Keratinocyte (primary cell): ENCODE measurements around the gene KIF14. TPM values are rescaled to one million over a fixed set of nuclear protein-coding genes. Genes with fewer than 3 reads are reported as not detected.
A peak's percentile ranks its signal among the peaks of the same experiment; 100 is the strongest.

ENCODE experiments used
- DNase-seq: peaks from one replicate; pipeline ENCODE4 v3.0.0-alpha.2; 2011; ENCODE audit warnings: low read depth, missing footprints, low spot score
- FAIRE-seq: peaks from 2 replicates; lab custom pipeline; 2011; peaks lifted over from hg19 to GRCh38; lab: Jason Lieb, UNC
- H2AFZ ChIP-seq: 2 replicates; pipeline ENCODE4 v1.6.0; 2012; ENCODE audit warnings: low read length, control low read depth, inconsistent platforms; ENCODE audit not compliant: control insufficient read depth
- H3K27ac ChIP-seq: 2 replicates; pipeline ENCODE4 v1.5.1; 2011; ENCODE audit warnings: low read length; ENCODE audit not compliant: control insufficient read depth, insufficient read depth
- H3K27me3 ChIP-seq: 3 replicates; pipeline ENCODE4 v1.6.0; 2011; ENCODE audit warnings: low read length; ENCODE audit not compliant: control insufficient read depth, insufficient read depth; ENCODE audit errors: extremely low read depth
- H3K36me3 ChIP-seq, 2 experiments: 2 replicates in 1 of 2; 3 replicates in 1 of 2; pipeline ENCODE4 v1.5.1; 2011; ENCODE audit warnings: low read length in 2 of 2, mild to moderate bottlenecking in 1 of 2; ENCODE audit not compliant: control insufficient read depth in 2 of 2, insufficient read depth in 2 of 2; ENCODE audit errors: extremely low read depth in 1 of 2
- H3K4me1 ChIP-seq: 3 replicates; pipeline ENCODE4 v1.5.1; 2011; ENCODE audit warnings: low read length; ENCODE audit not compliant: control insufficient read depth, insufficient read depth; ENCODE audit errors: extremely low read depth
- H3K4me2 ChIP-seq: 3 replicates; pipeline ENCODE4 v1.6.0; 2011; ENCODE audit warnings: low read depth, low read length; ENCODE audit not compliant: control insufficient read depth, insufficient read depth; ENCODE audit errors: extremely low read depth
- H3K4me3 ChIP-seq, 3 experiments: fragments of 200-600 bp in 1 of 3; sonication (generic) in 1 of 3; 2 replicates in 2 of 3; 3 replicates in 1 of 3; pipeline ENCODE4 v1.5.1; 2011 to 2016; ENCODE audit warnings: low read length in 3 of 3, mild to moderate bottlenecking in 3 of 3, control low read depth in 2 of 3, inconsistent platforms in 1 of 3, low read depth in 1 of 3, mixed read lengths in 1 of 3, mixed run types in 1 of 3, moderate library complexity in 1 of 3; ENCODE audit not compliant: control insufficient read depth in 2 of 3, insufficient read depth in 2 of 3; ENCODE audit errors: extremely low read depth in 1 of 3
- H3K79me2 ChIP-seq: 2 replicates; pipeline ENCODE4 v1.6.0; 2012; ENCODE audit warnings: low read length; ENCODE audit not compliant: control insufficient read depth, insufficient read depth
- H3K9ac ChIP-seq: 3 replicates; pipeline ENCODE4 v1.6.0; 2011; ENCODE audit warnings: low read length; ENCODE audit not compliant: control insufficient read depth, insufficient read depth; ENCODE audit errors: extremely low read depth
- H3K9me1 ChIP-seq: 3 replicates; pipeline ENCODE4 v1.6.0; 2011; ENCODE audit warnings: low read length; ENCODE audit not compliant: control insufficient read depth, insufficient read depth; ENCODE audit errors: extremely low read depth
- H3K9me3 ChIP-seq: 2 replicates; pipeline ENCODE4 v1.5.1; 2012; ENCODE audit warnings: low read depth, low read length; ENCODE audit not compliant: control insufficient read depth
- H4K20me1 ChIP-seq: 3 replicates; pipeline ENCODE4 v1.6.0; 2011; ENCODE audit warnings: low read length; ENCODE audit not compliant: control insufficient read depth, insufficient read depth; ENCODE audit errors: extremely low read depth
- EZH2 ChIP-seq: IDR thresholded peaks from one replicate; pipeline ENCODE4 v1.6.1; 2012; ENCODE audit warnings: inconsistent platforms, mild to moderate bottlenecking, low read length, moderate library complexity
- dilution Hi-C: fragments of 300-500 bp; cut with MboI; formaldehyde crosslinking; loops from one replicate; pipeline ENCODE4 v1.7.0; 2020; ENCODE audit warnings: low sequenced_read_pairs; ENCODE audit not compliant: extremely low pct_ligation_motif_present
- polyA plus RNA-seq, 5 experiments: library from polyadenylated mRNA; depleted of rRNA in 3 of 5; stranded (reverse) in 3 of 5; stranded (forward) in 1 of 5; unstranded in 1 of 5; fragments of >200 nt; gene quantifications; 1 replicate in 1 of 5; 2 replicates in 3 of 5; 3 replicates in 1 of 5; pipeline versions ENCODE4 v1.2.1 to v1.2.3, GENCODE V29; 2011 to 2012; ENCODE audit warnings: missing spikeins in 2 of 5, low read depth in 1 of 5, low replicate concordance in 1 of 5
- TF ChIP-seq, protein P1 (sequence below), 3 experiments: IDR thresholded peaks in 1 of 3; conservative IDR thresholded peaks in 1 of 3; optimal IDR thresholded peaks in 1 of 3; 2 replicates in 2 of 3; 3 replicates in 1 of 3; pipeline versions ENCODE3 to v1.5.1; 2011; ENCODE audit warnings: low read length in 3 of 3, mild to moderate bottlenecking in 3 of 3, moderate library complexity in 2 of 3, control low read depth in 1 of 3, inconsistent platforms in 1 of 3; ENCODE audit not compliant: insufficient read depth in 2 of 3; ENCODE audit errors: extremely low read depth in 1 of 3

KIF14 gene
- polyA plus RNA-seq, 1 donor (not counting 4 experiments of a cell fraction or from before 2014, with no cell fraction given): 6.2 TPM

DNA sequence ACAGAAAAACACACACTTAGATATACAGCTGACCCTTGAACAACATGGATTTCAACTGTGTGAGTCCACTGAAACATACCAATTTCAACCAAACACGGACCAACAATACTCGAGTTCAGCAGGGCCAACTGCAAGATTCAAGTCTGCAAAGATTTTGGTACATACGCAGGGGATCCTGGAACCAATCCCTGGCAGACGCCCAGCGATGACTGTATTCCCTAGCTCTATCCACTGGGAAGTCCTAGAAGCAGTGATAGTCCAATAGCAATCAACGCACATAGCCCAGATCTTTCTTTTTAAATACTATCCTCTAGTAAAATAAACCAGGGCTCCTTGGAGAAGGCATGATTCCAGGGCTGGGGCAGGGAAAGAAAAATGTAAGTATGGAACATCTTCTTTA, 40.2 kb upstream of the KIF14 start:
- Histone ChIP-seq H3K9me3 (no peaks in the 10 kb centered on the region), H3K4me3 (no peak overlapping the region), H3K36me3 (peaks cover 1 to 25% of the 10 kb centered on the region in 2 experiments), H3K79me2 (peaks cover 5% of the 10 kb centered on the region), H3K27me3 (no peaks in the 10 kb centered on the region), H4K20me1 (no peaks in the 10 kb centered on the region), H2AFZ (no peak overlapping the region), H3K4me2 (no peak overlapping the region), H3K4me1 (peaks cover 33% of the 10 kb centered on the region), H3K9ac (no peak overlapping the region), H3K27ac (no peak overlapping the region), H3K9me1 (no peaks in the 10 kb centered on the region)
- FAIRE-seq (no peak), DNase-seq (no peak)
- dilution Hi-C loops: no loop called here
- no peak for TF ChIP-seq EZH2
- TF ChIP-seq, protein P1, sequence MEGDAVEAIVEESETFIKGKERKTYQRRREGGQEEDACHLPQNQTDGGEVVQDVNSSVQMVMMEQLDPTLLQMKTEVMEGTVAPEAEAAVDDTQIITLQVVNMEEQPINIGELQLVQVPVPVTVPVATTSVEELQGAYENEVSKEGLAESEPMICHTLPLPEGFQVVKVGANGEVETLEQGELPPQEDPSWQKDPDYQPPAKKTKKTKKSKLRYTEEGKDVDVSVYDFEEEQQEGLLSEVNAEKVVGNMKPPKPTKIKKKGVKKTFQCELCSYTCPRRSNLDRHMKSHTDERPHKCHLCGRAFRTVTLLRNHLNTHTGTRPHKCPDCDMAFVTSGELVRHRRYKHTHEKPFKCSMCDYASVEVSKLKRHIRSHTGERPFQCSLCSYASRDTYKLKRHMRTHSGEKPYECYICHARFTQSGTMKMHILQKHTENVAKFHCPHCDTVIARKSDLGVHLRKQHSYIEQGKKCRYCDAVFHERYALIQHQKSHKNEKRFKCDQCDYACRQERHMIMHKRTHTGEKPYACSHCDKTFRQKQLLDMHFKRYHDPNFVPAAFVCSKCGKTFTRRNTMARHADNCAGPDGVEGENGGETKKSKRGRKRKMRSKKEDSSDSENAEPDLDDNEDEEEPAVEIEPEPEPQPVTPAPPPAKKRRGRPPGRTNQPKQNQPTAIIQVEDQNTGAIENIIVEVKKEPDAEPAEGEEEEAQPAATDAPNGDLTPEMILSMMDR (optimal IDR thresholded peaks at IDR 0.05 in 1 of 3, IDR thresholded peaks at IDR 0.05 in 1 of 3, conservative IDR thresholded peaks at IDR 0.05 in 1 of 3; ENCODE audit: extremely low read depth in 1 of 3, insufficient read depth in 2 of 3, low read length in 3 of 3): no peak

DNA sequence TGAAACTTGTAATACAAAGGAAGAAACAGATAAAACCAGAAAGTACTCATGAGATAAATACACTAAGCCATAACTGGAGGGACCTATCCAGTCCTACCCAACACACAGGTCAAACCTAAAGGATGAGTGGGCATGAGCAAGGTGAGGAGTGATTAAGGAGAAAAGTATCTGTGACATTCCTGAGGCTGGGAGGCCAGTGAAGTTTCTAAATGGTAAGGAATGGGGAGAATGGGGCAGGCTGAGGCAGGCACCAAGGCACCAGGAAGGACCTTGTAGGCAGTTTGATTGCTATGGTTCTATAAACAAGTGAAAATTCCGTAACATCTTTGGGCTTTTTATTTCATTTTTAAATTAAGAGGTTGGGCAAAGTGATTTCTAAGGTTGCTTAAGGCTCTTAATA, 38.7 kb upstream of the KIF14 start:
- Histone ChIP-seq H3K4me2 (peak overlapping the region; percentile 91), H3K9ac (peak overlapping the region; percentile 74), H4K20me1 (no peaks in the 10 kb centered on the region), H2AFZ (no peak overlapping the region), H3K27ac (peak overlapping the region; percentile 95), H3K79me2 (peaks cover 5% of the 10 kb centered on the region), H3K9me1 (no peaks in the 10 kb centered on the region), H3K27me3 (no peaks in the 10 kb centered on the region), H3K4me1 (peaks cover 44% of the 10 kb centered on the region), H3K9me3 (no peaks in the 10 kb centered on the region), H3K4me3 (peak overlapping the region in 2 of 3 experiments; percentile 38 to 47), H3K36me3 (peaks cover 3 to 23% of the 10 kb centered on the region in 2 experiments)
- TF ChIP-seq, protein P1 (optimal IDR thresholded peaks at IDR 0.05 in 1 of 3, IDR thresholded peaks at IDR 0.05 in 1 of 3, conservative IDR thresholded peaks at IDR 0.05 in 1 of 3; ENCODE audit: extremely low read depth in 1 of 3, insufficient read depth in 2 of 3, low read length in 3 of 3): no peak
- no peak for TF ChIP-seq EZH2
- peak; percentile 97 for DNase-seq
- dilution Hi-C loops: no loop called here
- FAIRE-seq: peak; percentile 99
